Motor neuron (in vitro differentiated cells): ENCODE results near the gene KIAA2012. TPM values are rescaled to one million over a fixed set of nuclear protein-coding genes. Genes with fewer than 3 reads are reported as not detected.

Experiments
- total RNA-seq, 8 experiments: library from RNA; unstranded; fragments of 300-600 nt; gene quantifications; 2 replicates each; pipeline versions ENCODE4 v1.2.3 to v1.2.4, GENCODE V29; 2022

KIAA2012 gene
- total RNA-seq, 8 experiments from 2014 or later: 0.24 to 12.5 (median 0.39) TPM

Other genes with a start within 250 kb of the KIAA2012 start
- 100 to 1,000 TPM in 1 of 8 experiments, 10 to 100 TPM in 4, 1 to 10 TPM in 3; 1.6 to 105 (median 28.4) TPM for gene FZD7, start 39.4 kb upstream of the KIAA2012 start, total RNA-seq
- 100 to 1,000 TPM; 109 to 191 (median 138) TPM for gene SUMO1, start 165.3 kb downstream of the KIAA2012 start, total RNA-seq
- gene NOP58, start 192.5 kb downstream of the KIAA2012 start, total RNA-seq: 100 to 1,000 TPM in 2 of 8 experiments, 10 to 100 TPM in 6; 65.2 to 138 (median 89.9) TPM